Tibial nerve (tissue), 3 donors: ENCODE measurements around the gene ERFL.

Experiments used
- POLR2A ChIP-seq, 2 donors: fragments of 450-650 bp; IDR thresholded peaks; one replicate each; pipeline ENCODE4 v1.6.1; 2017; ENCODE audit warnings: antibody characterized with exemption in 2 of 2, mild to moderate bottlenecking in 2 of 2, moderate library complexity in 2 of 2
- TF ChIP-seq, protein P1 (sequence below), 5 experiments: fragments of 200-600 bp in 3 of 5; fragments of 450-650 bp in 2 of 5; sonication (generic) in 3 of 5; IDR thresholded peaks; one replicate each; pipeline ENCODE4 v1.5.1; 2016 to 2019; ENCODE audit warnings: antibody characterized with exemption in 5 of 5, mild to moderate bottlenecking in 3 of 5, moderate library complexity in 2 of 5

DNA sequence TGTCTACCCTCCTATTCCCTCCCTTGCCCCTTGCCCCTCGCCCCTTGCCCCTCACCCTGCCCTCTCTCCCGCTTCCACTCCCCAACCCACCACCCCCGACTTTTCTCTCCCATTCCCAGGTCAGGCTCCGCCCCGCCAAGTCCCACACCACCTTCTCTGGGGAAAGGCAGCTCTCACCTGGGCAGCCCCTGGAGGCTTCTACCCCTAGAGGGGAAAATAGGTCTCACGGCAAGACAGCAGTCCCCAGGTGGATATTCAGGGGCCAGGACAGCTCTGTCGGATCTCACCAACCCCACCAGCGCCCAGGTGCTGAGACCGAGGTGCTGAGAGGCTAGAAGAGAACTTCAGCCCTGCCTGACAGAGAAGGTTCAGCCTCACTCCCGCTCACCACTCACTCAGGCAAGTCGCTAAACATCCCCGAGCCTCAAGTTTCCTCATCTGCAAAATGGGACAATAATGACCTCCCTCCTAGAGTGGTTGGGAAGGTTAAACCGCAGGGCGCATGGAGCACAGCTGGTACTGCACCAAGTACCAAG is 1.4 kb upstream of the ERFL start:
- TF ChIP-seq, protein P1, sequence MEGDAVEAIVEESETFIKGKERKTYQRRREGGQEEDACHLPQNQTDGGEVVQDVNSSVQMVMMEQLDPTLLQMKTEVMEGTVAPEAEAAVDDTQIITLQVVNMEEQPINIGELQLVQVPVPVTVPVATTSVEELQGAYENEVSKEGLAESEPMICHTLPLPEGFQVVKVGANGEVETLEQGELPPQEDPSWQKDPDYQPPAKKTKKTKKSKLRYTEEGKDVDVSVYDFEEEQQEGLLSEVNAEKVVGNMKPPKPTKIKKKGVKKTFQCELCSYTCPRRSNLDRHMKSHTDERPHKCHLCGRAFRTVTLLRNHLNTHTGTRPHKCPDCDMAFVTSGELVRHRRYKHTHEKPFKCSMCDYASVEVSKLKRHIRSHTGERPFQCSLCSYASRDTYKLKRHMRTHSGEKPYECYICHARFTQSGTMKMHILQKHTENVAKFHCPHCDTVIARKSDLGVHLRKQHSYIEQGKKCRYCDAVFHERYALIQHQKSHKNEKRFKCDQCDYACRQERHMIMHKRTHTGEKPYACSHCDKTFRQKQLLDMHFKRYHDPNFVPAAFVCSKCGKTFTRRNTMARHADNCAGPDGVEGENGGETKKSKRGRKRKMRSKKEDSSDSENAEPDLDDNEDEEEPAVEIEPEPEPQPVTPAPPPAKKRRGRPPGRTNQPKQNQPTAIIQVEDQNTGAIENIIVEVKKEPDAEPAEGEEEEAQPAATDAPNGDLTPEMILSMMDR (IDR thresholded peaks at IDR 0.05) = no peak
- TF ChIP-seq POLR2A (IDR thresholded peaks at IDR 0.05) = no peak
